ENCODE measurements around the gene LPP. TPM values are rescaled to one million over a fixed set of nuclear protein-coding genes. Genes with fewer than 3 reads are reported as not detected.

LPP gene
- total and polyA plus RNA-seq, 8 donors = 8.0 to 885 (median 305) TPM

GRCh38 chr3:188624384-188624783, 470.4 kb downstream of the LPP start:
- H3K27me3 ChIP-seq = no peaks in the 10 kb centered on the region
- no peak overlapping the region for H3K4me3 ChIP-seq
- H3K4me1 ChIP-seq = peaks cover 8 to 32% (median 15%) of the 10 kb centered on the region in 4 donors
- DNase-seq = peak; percentile 33 to 38
- intact Hi-C loops (cut with DNase I; ENCODE audit: low total_unique reads) = no loop called here
- H3K9me3 ChIP-seq = no peaks in the 10 kb centered on the region
- H3K27ac ChIP-seq = peak overlapping the region in 4 of 5 donors; percentile 34 to 79 (median 53)
- TF ChIP-seq, protein P1, sequence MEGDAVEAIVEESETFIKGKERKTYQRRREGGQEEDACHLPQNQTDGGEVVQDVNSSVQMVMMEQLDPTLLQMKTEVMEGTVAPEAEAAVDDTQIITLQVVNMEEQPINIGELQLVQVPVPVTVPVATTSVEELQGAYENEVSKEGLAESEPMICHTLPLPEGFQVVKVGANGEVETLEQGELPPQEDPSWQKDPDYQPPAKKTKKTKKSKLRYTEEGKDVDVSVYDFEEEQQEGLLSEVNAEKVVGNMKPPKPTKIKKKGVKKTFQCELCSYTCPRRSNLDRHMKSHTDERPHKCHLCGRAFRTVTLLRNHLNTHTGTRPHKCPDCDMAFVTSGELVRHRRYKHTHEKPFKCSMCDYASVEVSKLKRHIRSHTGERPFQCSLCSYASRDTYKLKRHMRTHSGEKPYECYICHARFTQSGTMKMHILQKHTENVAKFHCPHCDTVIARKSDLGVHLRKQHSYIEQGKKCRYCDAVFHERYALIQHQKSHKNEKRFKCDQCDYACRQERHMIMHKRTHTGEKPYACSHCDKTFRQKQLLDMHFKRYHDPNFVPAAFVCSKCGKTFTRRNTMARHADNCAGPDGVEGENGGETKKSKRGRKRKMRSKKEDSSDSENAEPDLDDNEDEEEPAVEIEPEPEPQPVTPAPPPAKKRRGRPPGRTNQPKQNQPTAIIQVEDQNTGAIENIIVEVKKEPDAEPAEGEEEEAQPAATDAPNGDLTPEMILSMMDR (IDR thresholded peaks at IDR 0.05) = no peak
- no peak for TF ChIP-seq EP300 (IDR thresholded peaks at IDR 0.05)
- TF ChIP-seq POLR2AphosphoS5 (IDR thresholded peaks at IDR 0.05) = peak; percentile 48 to 81 (median 68)
- no peaks in the 10 kb centered on the region for H3K36me3 ChIP-seq
- 18 to 47% (median 23%) methylated on average over 3 of the region's 3 CpGs for WGBS, 5 donors

GRCh38 chr3:188624828-188625227, 470.9 kb downstream of the LPP start:
- TF ChIP-seq EP300 (IDR thresholded peaks at IDR 0.05) (no peak), POLR2AphosphoS5 (IDR thresholded peaks at IDR 0.05) (no peak), POLR2A (IDR thresholded peaks at IDR 0.05) (no peak)
- TF ChIP-seq, protein P1 (IDR thresholded peaks at IDR 0.05) = no peak
- intact Hi-C loops (cut with DNase I; ENCODE audit: low total_unique reads) = no loop called here
- Histone ChIP-seq H3K4me1 (peaks cover 8 to 32% (median 15%) of the 10 kb centered on the region in 4 donors), H3K4me3 (no peak overlapping the region), H3K27me3 (no peaks in the 10 kb centered on the region), H3K9me3 (no peaks in the 10 kb centered on the region), H3K36me3 (no peaks in the 10 kb centered on the region), H3K27ac (peak overlapping the region in 4 of 5 donors; percentile 34 to 79 (median 53))
- DNase-seq = no peak

GRCh38 chr3:188627652-188628051, 473.7 kb downstream of the LPP start:
- Histone ChIP-seq H3K27me3 (no peaks in the 10 kb centered on the region), H3K4me1 (peaks cover 8 to 32% (median 15%) of the 10 kb centered on the region in 4 donors), H3K27ac (no peak overlapping the region), H3K36me3 (no peaks in the 10 kb centered on the region), H3K9me3 (no peaks in the 10 kb centered on the region), H3K4me3 (no peak overlapping the region)
- no peak for TF ChIP-seq EP300 (IDR thresholded peaks at IDR 0.05)
- no peak for TF ChIP-seq POLR2A (IDR thresholded peaks at IDR 0.05)
- peak in 1 of 3 donors; percentile 27 for TF ChIP-seq POLR2AphosphoS5 (IDR thresholded peaks at IDR 0.05)
- TF ChIP-seq, protein P1 (IDR thresholded peaks at IDR 0.05) = no peak
- intact Hi-C loops (cut with DNase I; ENCODE audit: low total_unique reads) = no loop called here
- DNase-seq = no peak

DNA sequence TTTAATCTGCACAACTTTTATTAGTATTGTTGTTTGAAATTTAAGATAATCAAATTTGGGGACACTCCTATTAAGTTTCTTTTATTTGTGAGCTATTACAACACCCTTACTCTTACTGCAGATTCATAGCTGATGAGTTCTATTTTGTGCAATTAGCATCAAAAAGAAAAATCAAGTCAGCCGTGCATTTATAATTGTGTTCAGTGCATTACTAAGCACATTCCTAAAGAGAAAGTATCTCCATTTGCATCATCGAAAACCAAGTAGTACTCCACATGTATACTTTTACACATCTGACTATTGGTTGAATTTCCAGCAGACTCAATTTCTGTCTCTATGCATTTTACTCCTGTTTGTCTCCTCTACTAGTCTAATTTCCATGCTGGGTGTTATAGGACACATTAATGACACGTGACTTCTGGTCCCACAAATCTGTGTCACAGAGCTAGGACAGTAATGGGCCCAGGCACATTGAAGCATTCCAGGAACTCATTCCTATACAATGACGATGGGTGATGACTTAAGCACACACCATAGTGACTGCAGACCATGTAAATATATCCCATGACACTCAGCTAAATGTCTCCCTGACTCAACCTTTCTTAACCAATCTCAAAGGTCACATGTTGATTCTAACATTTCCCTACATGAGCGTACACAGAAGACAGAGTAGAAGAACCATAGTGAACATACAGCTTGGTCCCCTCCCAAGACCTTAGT, 477.5 kb downstream of the LPP start:
- H3K4me3 ChIP-seq = no peak overlapping the region
- no peaks in the 10 kb centered on the region for H3K27me3 ChIP-seq
- no peaks in the 10 kb centered on the region for H3K9me3 ChIP-seq
- no peak for DNase-seq
- peaks cover 0 to 36% (median 18%) of the 10 kb centered on the region in 4 donors for H3K4me1 ChIP-seq
- 83 to 94% (median 92%) methylated on average over 5 of the region's 5 CpGs for WGBS, 5 donors
- intact Hi-C loops (cut with DNase I; ENCODE audit: low total_unique reads) = no loop called here
- H3K27ac ChIP-seq = peak overlapping the region in 1 of 5 donors; percentile 51
- TF ChIP-seq POLR2AphosphoS5 (IDR thresholded peaks at IDR 0.05) (peak in 1 of 3 donors; percentile 49), EP300 (IDR thresholded peaks at IDR 0.05) (no peak)
- TF ChIP-seq, protein P1 (IDR thresholded peaks at IDR 0.05) = no peak
- H3K36me3 ChIP-seq = no peaks in the 10 kb centered on the region

Measured in stomach (tissue), 9 donors.